Measurements from ENCODE around the gene EYS. TPM values are rescaled to one million over a fixed set of nuclear protein-coding genes. Genes with fewer than 3 reads are reported as not detected.

Gene EYS
- total RNA-seq, 2 experiments from 2014 or later: not detected

DNA sequence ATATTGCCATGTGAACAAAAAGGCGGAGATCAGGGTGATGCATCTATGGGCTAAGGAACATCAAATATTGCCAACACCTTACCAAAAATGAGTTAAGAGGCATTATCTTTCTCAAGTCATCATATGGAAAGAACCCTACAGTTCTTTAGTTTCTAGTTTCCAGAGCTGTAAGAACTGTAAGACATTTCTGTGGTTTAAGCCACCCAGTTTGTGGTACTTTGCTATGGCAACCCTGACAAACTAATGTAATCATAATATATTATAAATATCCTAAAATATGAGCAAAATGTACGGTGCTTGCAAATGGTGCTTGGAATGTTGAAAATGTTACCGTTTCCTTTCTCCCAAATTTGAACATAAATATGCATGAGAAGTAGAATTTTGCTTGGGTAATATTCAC, 1721.8 kb downstream of the EYS start:
- Histone ChIP-seq H3K36me3 (ENCODE audit: insufficient read depth, low read length) (no peaks in the 10 kb centered on the region), H3K4me3 (ENCODE audit: low read length) (no peak overlapping the region), H3K27me3 (ENCODE audit: control insufficient read depth in 1 of 2, insufficient read depth in 2 of 2, low read length in 2 of 2) (no peaks in the 10 kb centered on the region), H3K4me1 (ENCODE audit: insufficient read depth, low read length) (no peaks in the 10 kb centered on the region), H3K27ac (ENCODE audit: low read depth in 1 of 2, low read length in 2 of 2) (no peak overlapping the region), H3K9me3 (ENCODE audit: control insufficient read depth in 1 of 2, insufficient read depth in 1 of 2, low read length in 2 of 2) (no peaks in the 10 kb centered on the region)
- TF ChIP-seq, protein P1, sequence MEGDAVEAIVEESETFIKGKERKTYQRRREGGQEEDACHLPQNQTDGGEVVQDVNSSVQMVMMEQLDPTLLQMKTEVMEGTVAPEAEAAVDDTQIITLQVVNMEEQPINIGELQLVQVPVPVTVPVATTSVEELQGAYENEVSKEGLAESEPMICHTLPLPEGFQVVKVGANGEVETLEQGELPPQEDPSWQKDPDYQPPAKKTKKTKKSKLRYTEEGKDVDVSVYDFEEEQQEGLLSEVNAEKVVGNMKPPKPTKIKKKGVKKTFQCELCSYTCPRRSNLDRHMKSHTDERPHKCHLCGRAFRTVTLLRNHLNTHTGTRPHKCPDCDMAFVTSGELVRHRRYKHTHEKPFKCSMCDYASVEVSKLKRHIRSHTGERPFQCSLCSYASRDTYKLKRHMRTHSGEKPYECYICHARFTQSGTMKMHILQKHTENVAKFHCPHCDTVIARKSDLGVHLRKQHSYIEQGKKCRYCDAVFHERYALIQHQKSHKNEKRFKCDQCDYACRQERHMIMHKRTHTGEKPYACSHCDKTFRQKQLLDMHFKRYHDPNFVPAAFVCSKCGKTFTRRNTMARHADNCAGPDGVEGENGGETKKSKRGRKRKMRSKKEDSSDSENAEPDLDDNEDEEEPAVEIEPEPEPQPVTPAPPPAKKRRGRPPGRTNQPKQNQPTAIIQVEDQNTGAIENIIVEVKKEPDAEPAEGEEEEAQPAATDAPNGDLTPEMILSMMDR (IDR thresholded peaks at IDR 0.05): no peak
- ChIA-PET POLR2A (no interaction called here), CTCF (no interaction called here)
- DNase-seq (no peak), ATAC-seq (ENCODE audit: poor library complexity) (no peak)
- Mint-ChIP-seq H3K36me3 (ENCODE audit: low read depth) (no peaks in the 10 kb centered on the region), H3K27me3 (no peaks in the 10 kb centered on the region), H3K27ac (no peak overlapping the region), H3K4me3 (no peak overlapping the region), H3K4me1 (ENCODE audit: low read depth) (no peaks in the 10 kb centered on the region), H3K9me3 (no peaks in the 10 kb centered on the region)
- intact Hi-C loops (cut with DNase I, micrococcal nuclease): no loop called here

GRCh38 chr6:63975699-63976098, 1731.3 kb downstream of the EYS start:
- Mint-ChIP-seq H3K36me3 (ENCODE audit: low read depth) (no peaks in the 10 kb centered on the region), H3K4me3 (no peak overlapping the region), H3K27ac (no peak overlapping the region), H3K9me3 (no peaks in the 10 kb centered on the region), H3K4me1 (ENCODE audit: low read depth) (no peaks in the 10 kb centered on the region), H3K27me3 (no peaks in the 10 kb centered on the region)
- TF ChIP-seq, protein P1 (IDR thresholded peaks at IDR 0.05): no peak
- Histone ChIP-seq H3K36me3 (ENCODE audit: insufficient read depth, low read length) (no peaks in the 10 kb centered on the region), H3K27ac (ENCODE audit: low read depth in 1 of 2, low read length in 2 of 2) (no peak overlapping the region), H3K9me3 (ENCODE audit: control insufficient read depth in 1 of 2, insufficient read depth in 1 of 2, low read length in 2 of 2) (no peaks in the 10 kb centered on the region), H3K27me3 (ENCODE audit: control insufficient read depth in 1 of 2, insufficient read depth in 2 of 2, low read length in 2 of 2) (no peaks in the 10 kb centered on the region), H3K4me3 (ENCODE audit: low read length) (no peak overlapping the region), H3K4me1 (ENCODE audit: insufficient read depth, low read length) (no peaks in the 10 kb centered on the region)
- DNase-seq (no peak), ATAC-seq (ENCODE audit: poor library complexity) (no peak)
- ChIA-PET CTCF (no interaction called here), POLR2A (no interaction called here)
- intact Hi-C loops (cut with DNase I, micrococcal nuclease): no loop called here

DNA sequence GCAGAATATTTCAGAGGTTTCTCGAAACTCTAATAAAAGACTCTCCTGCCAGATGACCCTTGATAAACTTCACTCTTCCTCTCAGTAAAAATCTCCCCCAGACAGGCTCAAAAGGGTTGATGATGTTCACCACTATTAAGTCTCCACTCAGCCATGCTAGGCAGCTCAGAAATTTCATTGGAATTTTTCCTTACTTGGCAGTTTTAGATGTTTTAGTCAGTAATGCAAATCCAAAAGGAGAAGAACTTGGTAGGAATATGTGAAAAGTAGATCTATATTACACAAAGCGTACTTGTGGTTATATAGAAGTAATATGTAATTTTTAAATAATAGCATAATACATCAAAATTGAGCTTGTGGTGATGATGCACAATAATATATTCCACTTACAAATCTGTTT, 1738.4 kb downstream of the EYS start:
- peaks cover 0 to 5% of the 10 kb centered on the region in 2 experiments for H3K9me3 ChIP-seq (ENCODE audit: control insufficient read depth in 1 of 2, insufficient read depth in 1 of 2, low read length in 2 of 2)
- Mint-ChIP-seq H3K4me3 (no peak overlapping the region), H3K4me1 (ENCODE audit: low read depth) (no peaks in the 10 kb centered on the region), H3K27ac (no peak overlapping the region), H3K9me3 (no peaks in the 10 kb centered on the region), H3K36me3 (ENCODE audit: low read depth) (no peaks in the 10 kb centered on the region), H3K27me3 (no peaks in the 10 kb centered on the region)
- intact Hi-C loops (cut with DNase I, micrococcal nuclease): no loop called here
- no peaks in the 10 kb centered on the region for H3K27me3 ChIP-seq (ENCODE audit: control insufficient read depth in 1 of 2, insufficient read depth in 2 of 2, low read length in 2 of 2)
- ChIA-PET CTCF (no interaction called here), POLR2A (no interaction called here)
- DNase-seq: no peak
- no peak for ATAC-seq (ENCODE audit: poor library complexity)
- no peaks in the 10 kb centered on the region for H3K36me3 ChIP-seq (ENCODE audit: insufficient read depth, low read length)
- H3K27ac ChIP-seq (ENCODE audit: low read depth in 1 of 2, low read length in 2 of 2): no peak overlapping the region
- H3K4me1 ChIP-seq (ENCODE audit: insufficient read depth, low read length): no peaks in the 10 kb centered on the region
- TF ChIP-seq, protein P1 (IDR thresholded peaks at IDR 0.05): no peak
- H3K4me3 ChIP-seq (ENCODE audit: low read length): no peak overlapping the region
